Endothelial cell of umbilical vein (primary cell): Measurements from ENCODE around the gene PAFAH2. TPM values are rescaled to one million over a fixed set of nuclear protein-coding genes. Genes with fewer than 3 reads are reported as not detected.

ENCODE experiments used
- BruUV-seq: library from RNA; stranded (reverse); fragments of 400-500 nt; replicated peaks from 2 replicates; lab custom pipeline; 2021; lab: Mats Ljungman, UMichigan
- CTCF ChIA-PET: fragments of 300-600, 350-600 bp; sonication (Branson Sonifier 250); formaldehyde crosslinking; loops from one replicate; lab custom pipeline; 2021; ENCODE audit warnings: antibody characterized with exemption, inconsistent platforms; lab: Charles Lee
- POLR2A ChIA-PET: fragments of 300-600, 350-600 bp; sonication (Branson Sonifier 250); formaldehyde crosslinking; loops from one replicate; lab custom pipeline; 2021; ENCODE audit warnings: antibody characterized with exemption, inconsistent platforms; lab: Charles Lee
- DNase-seq: peaks from one replicate; pipeline ENCODE4 v3.0.0-alpha.2; 2011; ENCODE audit warnings: low read depth, low spot score
- FAIRE-seq: peaks from 2 replicates; lab custom pipeline; 2011; peaks lifted over from hg19 to GRCh38; lab: Jason Lieb, UNC
- H2AFZ ChIP-seq: 2 replicates; pipeline ENCODE4 v1.6.0; 2012; ENCODE audit warnings: low read depth, low read length, control low read depth, inconsistent platforms
- H3K27ac ChIP-seq: 2 replicates; pipeline ENCODE4 v1.5.1; 2011; ENCODE audit warnings: low read depth, mild to moderate bottlenecking, control low read depth, low read length, moderate library complexity; ENCODE audit not compliant: insufficient read depth
- H3K27me3 ChIP-seq, 2 experiments: 2 replicates each; pipeline versions ENCODE4 v1.6.0 to v1.6.1; 2011; ENCODE audit warnings: low read length in 2 of 2, mixed read lengths in 1 of 2; ENCODE audit not compliant: control insufficient read depth in 2 of 2, insufficient read depth in 2 of 2
- H3K36me3 ChIP-seq, 2 experiments: 2 replicates in 1 of 2; 3 replicates in 1 of 2; pipeline ENCODE4 v1.5.1; 2011; ENCODE audit warnings: low read length in 2 of 2, mild to moderate bottlenecking in 1 of 2, moderate library complexity in 1 of 2; ENCODE audit not compliant: control insufficient read depth in 2 of 2, insufficient read depth in 2 of 2; ENCODE audit errors: extremely low read depth in 1 of 2
- H3K4me1 ChIP-seq: 3 replicates; pipeline ENCODE4 v1.5.1; 2011; ENCODE audit warnings: mild to moderate bottlenecking, low read length; ENCODE audit not compliant: control insufficient read depth, insufficient read depth; ENCODE audit errors: extremely low read depth
- H3K4me2 ChIP-seq: 2 replicates; pipeline ENCODE4 v1.6.1; 2011; ENCODE audit warnings: low read length, control low read depth, mixed read lengths; ENCODE audit not compliant: insufficient read depth
- H3K4me3 ChIP-seq, 3 experiments: fragments of 200-600 bp in 1 of 3; sonication (generic), shearing (Covaris generic) in 1 of 3; replicated peaks in 1 of 3; 2 replicates each; pipeline ENCODE4 v1.5.1; 2011 to 2016; ENCODE audit warnings: control low read depth in 3 of 3, low read length in 3 of 3, mild to moderate bottlenecking in 2 of 3, inconsistent platforms in 1 of 3, low read depth in 1 of 3, moderate library complexity in 1 of 3; ENCODE audit not compliant: insufficient read depth in 1 of 3
- H3K79me2 ChIP-seq: 2 replicates; pipeline ENCODE4 v1.6.0; 2012; ENCODE audit warnings: low read length, inconsistent platforms; ENCODE audit not compliant: control insufficient read depth, insufficient read depth
- H3K9ac ChIP-seq: replicated peaks from 2 replicates; pipeline ENCODE3; 2011; ENCODE audit warnings: low read length, control low read depth; ENCODE audit not compliant: insufficient read depth; ENCODE audit errors: extremely low read depth
- H3K9me1 ChIP-seq: replicated peaks from 3 replicates; pipeline ENCODE4 v1.6.0; 2011; ENCODE audit warnings: mild to moderate bottlenecking, low read length; ENCODE audit not compliant: control insufficient read depth, insufficient read depth; ENCODE audit errors: extremely low read depth
- H3K9me3 ChIP-seq: replicated peaks from 2 replicates; pipeline ENCODE4 v1.5.1; 2012; ENCODE audit warnings: low read length, inconsistent platforms; ENCODE audit not compliant: control insufficient read depth, insufficient read depth
- H4K20me1 ChIP-seq: replicated peaks from 2 replicates; pipeline ENCODE3; 2011; ENCODE audit warnings: mild to moderate bottlenecking, low read length; ENCODE audit not compliant: control insufficient read depth, insufficient read depth; ENCODE audit errors: extremely low read depth
- JUN ChIP-seq: IDR thresholded peaks from 2 replicates; pipeline ENCODE4 v1.6.1; 2011; ENCODE audit warnings: borderline replicate concordance, low read depth; ENCODE audit not compliant: insufficient read length, insufficient read depth
- MYC ChIP-seq: IDR thresholded peaks from one replicate; pipeline ENCODE4 v1.6.1; 2011; ENCODE audit warnings: mild to moderate bottlenecking, low read depth, low read length
- POLR2A ChIP-seq: IDR thresholded peaks from 2 replicates; pipeline ENCODE4 v1.6.1; 2012; ENCODE audit warnings: low read depth, mild to moderate bottlenecking, control low read depth, low read length
- POLR2AphosphoS5 ChIP-seq: IDR thresholded peaks from 2 replicates; pipeline ENCODE4 v1.6.1; 2012; ENCODE audit warnings: low read depth, mild to moderate bottlenecking, control low read depth, low read length, moderate library complexity; ENCODE audit not compliant: insufficient read depth
- dilution Hi-C: fragments of 300-500 bp; cut with MboI; formaldehyde crosslinking; loops from one replicate; pipeline ENCODE4 v1.15.0; 2019; ENCODE audit warnings: low sequenced_read_pairs; ENCODE audit not compliant: extremely low pct_ligation_motif_present
- intact Hi-C: fragments of 100-400 bp; cut with micrococcal nuclease; formaldehyde crosslinking; loops from one replicate; pipeline ENCODE4 v1.10.0; 2022
- polyA plus RNA-seq, 4 experiments: library from polyadenylated mRNA; depleted of rRNA in 3 of 4; stranded (reverse) in 3 of 4; unstranded in 1 of 4; fragments of >200 nt; gene quantifications; 2 replicates each; pipeline versions ENCODE4 v1.2.1 to v1.2.3, GENCODE V29; 2011 to 2012; ENCODE audit warnings: missing spikeins in 1 of 4
- total RNA-seq: library from RNA; stranded (reverse); gene quantifications from 2 replicates; pipeline ENCODE4 v1.2.3, GENCODE V29; 2021
- TF ChIP-seq, protein P1 (sequence below), 2 donors: IDR thresholded peaks; 1 replicate in 1 of 2; 2 replicates in 1 of 2; pipeline ENCODE4 v1.5.1; 2011; ENCODE audit warnings: low read length in 2 of 2, mild to moderate bottlenecking in 2 of 2, moderate library complexity in 2 of 2, control low read depth in 1 of 2, inconsistent platforms in 1 of 2, low read depth in 1 of 2; ENCODE audit not compliant: insufficient read depth in 1 of 2; ENCODE audit errors: extremely low read depth in 1 of 2
- TF ChIP-seq, protein P2 (sequence below): IDR thresholded peaks from 2 replicates; pipeline ENCODE4 v1.6.1; 2011; ENCODE audit not compliant: insufficient read depth, insufficient read length

PAFAH2 gene
- total and polyA plus RNA-seq, 2 donors (not counting 3 experiments of a cell fraction or from before 2014, with no cell fraction given) = 6.0 to 6.9 TPM

GRCh38 chr1:25992689-25993171 lies 5.1 kb downstream of the PAFAH2 start:
- H3K9ac ChIP-seq = no peak overlapping the region

More at GRCh38 chr1:25992689-25993171, 5.1 kb downstream of the PAFAH2 start:
- no peaks in the 10 kb centered on the region for H4K20me1 ChIP-seq
- no peaks in the 10 kb centered on the region for H3K36me3 ChIP-seq
- H3K9me1 ChIP-seq = no peaks in the 10 kb centered on the region
- no peak overlapping the region for H3K27ac ChIP-seq
- peaks cover 10% of the 10 kb centered on the region for H3K4me1 ChIP-seq
- no peak overlapping the region for H3K4me3 ChIP-seq
- CTCF ChIA-PET = interaction anchor here (3.6 to 10.2 kb wide), 2 partner anchors 11 to 94 kb away, joined by 10 to 404 read pairs; partner anchors contain the start of gene STMN1
- BruUV-seq = no TSS peak
- H3K27me3 ChIP-seq = no peaks in the 10 kb centered on the region
- H2AFZ ChIP-seq = no peak overlapping the region
- no peaks in the 10 kb centered on the region for H3K79me2 ChIP-seq
- intact Hi-C loops (no loop called here), dilution Hi-C loops (loop anchor here (25.0 kb wide), 1 partner anchor 105 kb away; the partner anchor contains the start of gene PAQR7)
- FAIRE-seq = no peak
- H3K9me3 ChIP-seq = no peaks in the 10 kb centered on the region
- POLR2A ChIA-PET = no interaction called here
- no peak overlapping the region for H3K4me2 ChIP-seq
- TF ChIP-seq JUN (no peak), MYC (no peak), POLR2AphosphoS5 (no peak), POLR2A (no peak)
- TF ChIP-seq, protein P1, sequence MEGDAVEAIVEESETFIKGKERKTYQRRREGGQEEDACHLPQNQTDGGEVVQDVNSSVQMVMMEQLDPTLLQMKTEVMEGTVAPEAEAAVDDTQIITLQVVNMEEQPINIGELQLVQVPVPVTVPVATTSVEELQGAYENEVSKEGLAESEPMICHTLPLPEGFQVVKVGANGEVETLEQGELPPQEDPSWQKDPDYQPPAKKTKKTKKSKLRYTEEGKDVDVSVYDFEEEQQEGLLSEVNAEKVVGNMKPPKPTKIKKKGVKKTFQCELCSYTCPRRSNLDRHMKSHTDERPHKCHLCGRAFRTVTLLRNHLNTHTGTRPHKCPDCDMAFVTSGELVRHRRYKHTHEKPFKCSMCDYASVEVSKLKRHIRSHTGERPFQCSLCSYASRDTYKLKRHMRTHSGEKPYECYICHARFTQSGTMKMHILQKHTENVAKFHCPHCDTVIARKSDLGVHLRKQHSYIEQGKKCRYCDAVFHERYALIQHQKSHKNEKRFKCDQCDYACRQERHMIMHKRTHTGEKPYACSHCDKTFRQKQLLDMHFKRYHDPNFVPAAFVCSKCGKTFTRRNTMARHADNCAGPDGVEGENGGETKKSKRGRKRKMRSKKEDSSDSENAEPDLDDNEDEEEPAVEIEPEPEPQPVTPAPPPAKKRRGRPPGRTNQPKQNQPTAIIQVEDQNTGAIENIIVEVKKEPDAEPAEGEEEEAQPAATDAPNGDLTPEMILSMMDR (IDR thresholded peaks at IDR 0.05; ENCODE audit: extremely low read depth in 1 of 2, insufficient read depth in 1 of 2, low read depth in 1 of 2, low read length in 2 of 2) = no peak
- TF ChIP-seq, protein P2, sequence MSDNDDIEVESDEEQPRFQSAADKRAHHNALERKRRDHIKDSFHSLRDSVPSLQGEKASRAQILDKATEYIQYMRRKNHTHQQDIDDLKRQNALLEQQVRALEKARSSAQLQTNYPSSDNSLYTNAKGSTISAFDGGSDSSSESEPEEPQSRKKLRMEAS = no peak
- no peak for DNase-seq
